ENCODE measurements around the gene RNF166.

DNA sequence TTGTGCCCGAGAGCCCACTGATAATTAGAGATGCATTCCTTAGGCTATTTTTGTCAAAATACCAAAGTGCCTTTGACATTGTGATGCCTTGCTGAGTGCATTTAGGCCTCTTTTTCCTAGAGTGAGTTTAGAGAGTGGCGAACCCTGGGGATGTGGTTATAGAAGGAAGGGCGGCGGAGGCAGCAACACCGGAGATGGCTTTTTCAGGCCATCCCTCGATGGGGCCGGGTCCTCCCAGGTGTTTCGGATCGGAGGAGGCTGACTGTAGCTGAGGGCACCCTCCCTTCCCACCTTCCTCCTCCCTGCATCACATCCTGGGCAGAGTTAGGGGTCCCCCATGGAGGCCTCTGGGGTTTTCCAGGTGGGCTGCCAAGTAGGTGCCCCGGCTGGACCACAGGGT is 13.3 kb downstream of the RNF166 start:
- TF ChIP-seq, protein P1, sequence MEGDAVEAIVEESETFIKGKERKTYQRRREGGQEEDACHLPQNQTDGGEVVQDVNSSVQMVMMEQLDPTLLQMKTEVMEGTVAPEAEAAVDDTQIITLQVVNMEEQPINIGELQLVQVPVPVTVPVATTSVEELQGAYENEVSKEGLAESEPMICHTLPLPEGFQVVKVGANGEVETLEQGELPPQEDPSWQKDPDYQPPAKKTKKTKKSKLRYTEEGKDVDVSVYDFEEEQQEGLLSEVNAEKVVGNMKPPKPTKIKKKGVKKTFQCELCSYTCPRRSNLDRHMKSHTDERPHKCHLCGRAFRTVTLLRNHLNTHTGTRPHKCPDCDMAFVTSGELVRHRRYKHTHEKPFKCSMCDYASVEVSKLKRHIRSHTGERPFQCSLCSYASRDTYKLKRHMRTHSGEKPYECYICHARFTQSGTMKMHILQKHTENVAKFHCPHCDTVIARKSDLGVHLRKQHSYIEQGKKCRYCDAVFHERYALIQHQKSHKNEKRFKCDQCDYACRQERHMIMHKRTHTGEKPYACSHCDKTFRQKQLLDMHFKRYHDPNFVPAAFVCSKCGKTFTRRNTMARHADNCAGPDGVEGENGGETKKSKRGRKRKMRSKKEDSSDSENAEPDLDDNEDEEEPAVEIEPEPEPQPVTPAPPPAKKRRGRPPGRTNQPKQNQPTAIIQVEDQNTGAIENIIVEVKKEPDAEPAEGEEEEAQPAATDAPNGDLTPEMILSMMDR (conservative IDR thresholded peaks at IDR 0.05; ENCODE audit: low read depth, low read length): no peak
- TF ChIP-seq EZH2 (IDR thresholded peaks at IDR 0.05; ENCODE audit: borderline replicate concordance, low read depth, low read length, poor library complexity, severe bottlenecking): no peak
